OCI-LY7 (cell line): ENCODE results near the gene SCFD2. TPM values are rescaled to one million over a fixed set of nuclear protein-coding genes. Genes with fewer than 3 reads are reported as not detected.

Experiments used
- BruUV-seq: library from RNA; stranded (reverse); fragments of 400-500 nt; replicated peaks from 2 replicates; lab custom pipeline; 2021; lab: Mats Ljungman, UMichigan
- CTCF ChIA-PET: fragments of 300-600 bp; sonication (Branson Sonifier 250); formaldehyde crosslinking; loops from one replicate; lab custom pipeline; 2022; ENCODE audit warnings: antibody characterized with exemption; ENCODE audit not compliant: unreplicated experiment; lab: Charles Lee
- POLR2A ChIA-PET: fragments of 300-600 bp; sonication (Branson Sonifier 250); formaldehyde crosslinking; loops from one replicate; lab custom pipeline; 2022; ENCODE audit warnings: antibody characterized with exemption; lab: Charles Lee
- DNase-seq: peaks from one replicate; pipeline ENCODE4 v3.0.0-alpha.2; 2015; ENCODE audit warnings: low spot score
- H2AFZ ChIP-seq: fragments of 200-600 bp; sonication (generic), shearing (Covaris generic); 2 replicates; pipeline ENCODE4 v1.6.1; 2014; ENCODE audit warnings: mild to moderate bottlenecking, antibody characterized with exemption, low read length, moderate library complexity
- H3K27ac ChIP-seq: fragments of 200-600 bp; sonication (generic); 2 replicates; pipeline ENCODE4 v1.5.1; 2014; ENCODE audit warnings: mixed run types, low read depth, mild to moderate bottlenecking, moderate library complexity, low read length, inconsistent platforms; ENCODE audit not compliant: poor library complexity, severe bottlenecking
- H3K36me3 ChIP-seq: fragments of 200-600 bp; sonication (generic); 2 replicates; pipeline ENCODE4 v1.6.1; 2014; ENCODE audit warnings: mild to moderate bottlenecking, antibody characterized with exemption, low read length, moderate library complexity, mixed read lengths; ENCODE audit not compliant: insufficient read depth
- H3K4me1 ChIP-seq: fragments of 200-600 bp; sonication (generic); 2 replicates; pipeline ENCODE4 v1.5.1; 2014; ENCODE audit warnings: mild to moderate bottlenecking, low read length; ENCODE audit not compliant: insufficient read depth, poor library complexity, severe bottlenecking
- H3K4me2 ChIP-seq: fragments of 200-600 bp; sonication (generic); 2 replicates; pipeline ENCODE4 v1.6.1; 2014; ENCODE audit warnings: mild to moderate bottlenecking, low read length
- H3K4me3 ChIP-seq: fragments of 200-600 bp; sonication (generic); 2 replicates; pipeline ENCODE4 v1.5.1; 2014; ENCODE audit warnings: mild to moderate bottlenecking, low read depth, low read length; ENCODE audit not compliant: poor library complexity, severe bottlenecking
- H3K79me2 ChIP-seq: fragments of 200-600 bp; sonication (generic); 2 replicates; pipeline ENCODE4 v1.6.1; 2016; ENCODE audit warnings: low read depth, mild to moderate bottlenecking, low read length, moderate library complexity, mixed read lengths; ENCODE audit not compliant: insufficient read depth
- H3K9me2 ChIP-seq: fragments of 200-600 bp; sonication (generic); 2 replicates; pipeline ENCODE4 v1.6.1; 2016; ENCODE audit warnings: mild to moderate bottlenecking, low read length, mixed read lengths; ENCODE audit not compliant: insufficient read depth
- H3K9me3 ChIP-seq: fragments of 200-600 bp; sonication (generic); 2 replicates; pipeline ENCODE4 v1.6.1; 2014; ENCODE audit warnings: mild to moderate bottlenecking, mixed run types, low read length, mixed read lengths
- H4K20me1 ChIP-seq: fragments of 200-600 bp; sonication (generic); 2 replicates; pipeline ENCODE4 v1.6.1; 2014; ENCODE audit warnings: mild to moderate bottlenecking, antibody characterized with exemption, low read length, moderate library complexity, mixed read lengths; ENCODE audit not compliant: insufficient read depth
- EZH2phosphoT487 ChIP-seq: fragments of 200-600 bp; sonication (generic); IDR thresholded peaks from 2 replicates; pipeline ENCODE4 v1.6.1; 2018; ENCODE audit warnings: low read depth, borderline replicate concordance, mild to moderate bottlenecking, mixed run types, antibody characterized with exemption, low read length, moderate library complexity, mixed read lengths
- intact Hi-C: fragments of 100-400 bp; cut with micrococcal nuclease; formaldehyde crosslinking; loops from one replicate; pipeline ENCODE4 v1.10.0; 2022; ENCODE audit not compliant: unreplicated experiment
- total RNA-seq, 2 experiments: library from RNA; depleted of rRNA in 1 of 2; stranded (reverse); fragments of >200 nt in 1 of 2; shearing (Covaris generic) in 1 of 2; gene quantifications; 2 replicates each; pipeline ENCODE4 v1.2.3, GENCODE V29; 2014 to 2022
- TF ChIP-seq, protein P1 (sequence below): fragments of 200-600 bp; sonication (generic); conservative IDR thresholded peaks from 2 replicates; pipeline ENCODE4 v1.5.1; 2014; ENCODE audit warnings: mild to moderate bottlenecking, antibody characterized with exemption, low read length, moderate library complexity, mixed read lengths

Gene SCFD2
- total RNA-seq, 2 experiments from 2014 or later: 27.2 to 52.0 TPM

DNA sequence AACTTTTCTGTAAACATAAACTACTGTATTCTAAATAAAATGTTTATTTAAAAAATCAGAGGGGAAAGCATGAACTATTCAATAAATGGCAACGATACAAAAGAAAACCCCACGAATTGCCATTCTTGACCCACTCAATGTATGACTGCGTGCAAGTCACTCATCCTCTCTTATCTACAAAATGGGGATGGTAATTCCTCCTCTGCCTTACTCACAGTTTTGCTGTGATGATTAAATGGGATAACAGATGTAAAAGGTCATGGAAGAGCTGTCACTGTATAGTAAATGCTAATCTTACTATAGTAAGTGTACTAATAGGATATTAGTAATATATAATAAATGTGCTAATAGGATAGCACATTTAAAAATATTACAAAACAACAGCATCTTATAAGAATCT, 173.4 kb downstream of the SCFD2 start:
- H2AFZ ChIP-seq: no peak overlapping the region
- no peak for TF ChIP-seq EZH2phosphoT487
- TF ChIP-seq, protein P1, sequence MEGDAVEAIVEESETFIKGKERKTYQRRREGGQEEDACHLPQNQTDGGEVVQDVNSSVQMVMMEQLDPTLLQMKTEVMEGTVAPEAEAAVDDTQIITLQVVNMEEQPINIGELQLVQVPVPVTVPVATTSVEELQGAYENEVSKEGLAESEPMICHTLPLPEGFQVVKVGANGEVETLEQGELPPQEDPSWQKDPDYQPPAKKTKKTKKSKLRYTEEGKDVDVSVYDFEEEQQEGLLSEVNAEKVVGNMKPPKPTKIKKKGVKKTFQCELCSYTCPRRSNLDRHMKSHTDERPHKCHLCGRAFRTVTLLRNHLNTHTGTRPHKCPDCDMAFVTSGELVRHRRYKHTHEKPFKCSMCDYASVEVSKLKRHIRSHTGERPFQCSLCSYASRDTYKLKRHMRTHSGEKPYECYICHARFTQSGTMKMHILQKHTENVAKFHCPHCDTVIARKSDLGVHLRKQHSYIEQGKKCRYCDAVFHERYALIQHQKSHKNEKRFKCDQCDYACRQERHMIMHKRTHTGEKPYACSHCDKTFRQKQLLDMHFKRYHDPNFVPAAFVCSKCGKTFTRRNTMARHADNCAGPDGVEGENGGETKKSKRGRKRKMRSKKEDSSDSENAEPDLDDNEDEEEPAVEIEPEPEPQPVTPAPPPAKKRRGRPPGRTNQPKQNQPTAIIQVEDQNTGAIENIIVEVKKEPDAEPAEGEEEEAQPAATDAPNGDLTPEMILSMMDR: no peak
- H3K4me3 ChIP-seq: no peak overlapping the region
- intact Hi-C loops: no loop called here
- H3K27ac ChIP-seq: no peak overlapping the region
- H4K20me1 ChIP-seq: 0 out of 2 replicates have a peak, but pooled peaks cover 6% of the 10 kb centered on the region
- H3K4me2 ChIP-seq: no peak overlapping the region
- H3K9me2 ChIP-seq: no peaks in the 10 kb centered on the region
- no peaks in the 10 kb centered on the region for H3K36me3 ChIP-seq
- no peaks in the 10 kb centered on the region for H3K4me1 ChIP-seq
- no peaks in the 10 kb centered on the region for H3K9me3 ChIP-seq
- no peak for DNase-seq
- no peaks in the 10 kb centered on the region for H3K79me2 ChIP-seq
- BruUV-seq: no TSS peak
- CTCF ChIA-PET: no interaction called here
- POLR2A ChIA-PET: interaction anchor here (1.0 kb wide), 1 partner anchor 453 kb away, joined by 3 read pairs; no protein-coding TSS in a partner anchor

DNA sequence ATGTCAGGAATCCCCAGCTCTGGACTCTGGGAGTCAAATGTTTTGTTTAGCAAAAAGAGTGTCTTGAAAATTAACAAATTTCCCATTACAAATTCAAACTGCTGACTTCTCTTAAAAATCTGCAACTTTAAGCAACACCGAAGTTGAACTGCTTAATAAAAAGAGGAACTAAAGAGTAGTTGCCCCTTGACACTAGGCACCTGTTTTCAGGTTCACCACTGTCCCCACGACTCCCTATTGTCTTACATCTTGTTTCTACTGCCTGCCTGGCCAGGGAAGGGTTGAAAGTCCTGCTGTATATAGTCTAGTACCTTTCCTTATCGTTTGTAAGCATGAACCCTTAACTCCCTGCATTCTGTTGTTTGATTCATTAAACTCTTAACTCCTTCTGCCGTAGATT, 173.9 kb downstream of the SCFD2 start:
- 0 out of 2 replicates have a peak, but pooled peaks cover 4% of the 10 kb centered on the region for H4K20me1 ChIP-seq
- H3K79me2 ChIP-seq: no peaks in the 10 kb centered on the region
- no peak overlapping the region for H3K4me2 ChIP-seq
- no peak for TF ChIP-seq EZH2phosphoT487
- TF ChIP-seq, protein P1: no peak
- no peaks in the 10 kb centered on the region for H3K4me1 ChIP-seq
- H3K9me2 ChIP-seq: no peaks in the 10 kb centered on the region
- H2AFZ ChIP-seq: no peak overlapping the region
- no TSS peak for BruUV-seq
- CTCF ChIA-PET: no interaction called here
- H3K4me3 ChIP-seq: no peak overlapping the region
- no peaks in the 10 kb centered on the region for H3K9me3 ChIP-seq
- intact Hi-C loops: no loop called here
- POLR2A ChIA-PET: interaction anchor here (1.0 kb wide), 1 partner anchor 454 kb away, joined by 3 read pairs; no protein-coding TSS in a partner anchor
- peak; percentile 13 for DNase-seq
- no peak overlapping the region for H3K27ac ChIP-seq
- H3K36me3 ChIP-seq: no peaks in the 10 kb centered on the region

DNA sequence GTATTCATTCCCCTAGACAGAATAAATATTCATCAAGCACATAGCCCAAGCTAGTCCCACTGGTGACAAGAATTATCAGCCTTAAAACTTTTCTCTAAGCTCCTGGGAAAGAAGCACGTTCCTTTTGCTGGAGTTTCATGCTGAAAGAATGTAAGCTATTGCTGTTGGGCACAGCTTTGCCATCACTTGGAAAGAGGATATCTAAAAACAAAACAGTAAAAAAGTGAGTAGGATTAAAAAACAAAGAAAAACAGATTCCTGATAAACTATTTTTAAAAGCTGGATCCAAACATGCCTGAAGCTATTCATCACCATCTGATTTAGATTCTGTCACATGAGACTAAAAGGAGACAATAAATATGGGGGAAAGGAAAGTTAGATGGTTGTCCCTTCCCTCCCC, 176.8 kb downstream of the SCFD2 start:
- H3K9me2 ChIP-seq: no peaks in the 10 kb centered on the region

More for the DNA sequence above, 176.8 kb downstream of the SCFD2 start:
- Histone ChIP-seq H3K4me3 (no peak overlapping the region), H3K79me2 (no peaks in the 10 kb centered on the region), H2AFZ (no peak overlapping the region), H4K20me1 (no peaks in the 10 kb centered on the region), H3K27ac (no peak overlapping the region), H3K9me3 (no peaks in the 10 kb centered on the region), H3K4me2 (no peak overlapping the region), H3K4me1 (no peaks in the 10 kb centered on the region), H3K36me3 (no peaks in the 10 kb centered on the region)
- intact Hi-C loops: no loop called here
- ChIA-PET CTCF (no interaction called here), POLR2A (interaction anchor here (0.8 to 0.9 kb wide), 2 partner anchors 14 to 72 kb away, joined by 3 read pairs; no protein-coding TSS in a partner anchor)
- TF ChIP-seq, protein P1: no peak
- TF ChIP-seq EZH2phosphoT487: no peak
- no peak for DNase-seq
- no TSS peak for BruUV-seq
